Muscle layer of colon (tissue), 2 donors: Measurements from ENCODE around the gene UBE2B.

ENCODE experiments used
- H3K27ac ChIP-seq: one replicate; pipeline ENCODE4 v1.7.0; 2013; ENCODE audit warnings: low read depth, mild to moderate bottlenecking, low read length, moderate library complexity
- H3K27me3 ChIP-seq, 2 donors: one replicate each; pipeline ENCODE4 v1.7.0; 2013; ENCODE audit warnings: low read length in 2 of 2, mild to moderate bottlenecking in 2 of 2; ENCODE audit not compliant: insufficient read depth in 2 of 2, control insufficient read depth in 1 of 2
- H3K36me3 ChIP-seq: one replicate; pipeline ENCODE4 v1.7.0; 2013; ENCODE audit warnings: mild to moderate bottlenecking, low read length; ENCODE audit not compliant: insufficient read depth
- H3K4me1 ChIP-seq: one replicate; pipeline ENCODE4 v1.7.0; 2013; ENCODE audit warnings: mild to moderate bottlenecking, low read length; ENCODE audit not compliant: insufficient read depth
- H3K4me3 ChIP-seq, 2 donors: one replicate each; pipeline ENCODE4 v1.7.0; 2013; ENCODE audit warnings: low read length in 2 of 2, low read depth in 1 of 2, mild to moderate bottlenecking in 1 of 2, moderate library complexity in 1 of 2
- H3K9ac ChIP-seq: one replicate; pipeline ENCODE4 v1.7.0; 2013; ENCODE audit warnings: low read length
- H3K9me3 ChIP-seq: one replicate; pipeline ENCODE4 v1.7.0; 2013; ENCODE audit warnings: mild to moderate bottlenecking, low read length
- donor health status: abdominal sarcoma.
- donor health status: Adenocarcinoma of cecum.

UBE2B gene

GRCh38 chr5:134423376-134423775 lies 52.0 kb downstream of the UBE2B start:
- Histone ChIP-seq H3K9me3 (peaks cover 4% of the 10 kb centered on the region), H3K27ac (no peak overlapping the region), H3K27me3 (no peaks in the 10 kb centered on the region), H3K9ac (no peak overlapping the region), H3K36me3 (no peaks in the 10 kb centered on the region), H3K4me3 (no peak overlapping the region), H3K4me1 (no peaks in the 10 kb centered on the region)

DNA sequence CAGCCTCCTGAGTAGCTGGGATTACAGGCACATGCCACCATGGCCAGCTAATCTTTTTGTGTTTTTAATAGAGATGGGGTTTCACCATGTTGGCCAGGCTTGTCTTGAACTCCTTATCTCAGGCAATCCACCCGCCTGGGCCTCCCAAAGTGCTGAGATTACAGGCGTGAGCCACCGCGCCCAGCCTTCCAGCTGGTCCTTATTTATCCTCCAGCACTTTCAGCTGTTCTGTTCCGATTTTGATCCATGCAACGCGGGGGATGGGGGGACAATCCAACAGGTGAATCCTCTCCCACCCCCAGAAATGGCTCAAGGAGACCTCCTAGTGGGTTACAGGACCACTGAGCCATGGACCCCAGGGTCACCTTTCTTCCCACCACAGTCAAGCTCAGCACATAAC lies 55.0 kb downstream of the UBE2B start:
- Histone ChIP-seq H3K27ac (no peak overlapping the region), H3K27me3 (peaks cover 0 to 5% of the 10 kb centered on the region in 2 donors), H3K4me3 (no peak overlapping the region), H3K36me3 (no peaks in the 10 kb centered on the region), H3K4me1 (no peaks in the 10 kb centered on the region), H3K9ac (no peak overlapping the region), H3K9me3 (no peaks in the 10 kb centered on the region)

GRCh38 chr5:134427540-134428041 lies 56.2 kb downstream of the UBE2B start:
- H3K27me3 ChIP-seq, result peaks cover 0 to 5% of the 10 kb centered on the region in 2 donors
- H3K36me3 ChIP-seq, result no peaks in the 10 kb centered on the region
- H3K27ac ChIP-seq, result no peak overlapping the region
- no peak overlapping the region for H3K9ac ChIP-seq
- no peaks in the 10 kb centered on the region for H3K4me1 ChIP-seq
- no peak overlapping the region for H3K4me3 ChIP-seq
- no peaks in the 10 kb centered on the region for H3K9me3 ChIP-seq

DNA sequence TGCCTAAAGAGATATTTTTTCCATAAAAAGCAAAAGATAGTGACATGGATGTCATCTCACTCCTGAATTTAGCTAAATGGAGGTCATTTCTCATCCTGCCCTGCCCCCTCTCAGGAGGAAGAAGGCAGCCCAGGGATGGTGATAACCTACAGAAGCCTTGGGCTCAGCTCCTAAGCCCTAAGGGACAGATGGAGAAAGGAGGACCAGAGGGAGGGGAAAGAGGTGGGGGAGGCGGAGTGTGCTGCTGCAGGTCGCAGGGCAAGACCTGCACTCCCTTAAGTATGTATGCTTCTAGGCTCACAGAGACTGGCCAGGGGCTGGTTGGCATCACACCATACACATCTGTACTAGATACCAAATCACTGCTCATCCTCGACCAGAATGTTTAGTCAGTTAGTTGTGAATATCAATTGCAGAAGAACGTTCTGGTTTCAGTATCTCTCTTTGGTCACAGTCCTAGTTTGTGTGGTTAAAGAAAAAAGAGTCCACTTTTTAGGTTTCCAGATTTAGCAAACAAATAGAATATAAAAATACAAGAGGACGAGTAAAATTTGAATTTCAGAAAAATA lies 58.7 kb downstream of the UBE2B start:
- Histone ChIP-seq H3K36me3 (no peaks in the 10 kb centered on the region), H3K4me3 (no peak overlapping the region)

GRCh38 chr5:134432174-134432573 lies 60.8 kb downstream of the UBE2B start:
- H3K4me1 ChIP-seq, result peaks cover 11% of the 10 kb centered on the region
- peaks cover 0 to 5% of the 10 kb centered on the region in 2 donors for H3K27me3 ChIP-seq
- H3K36me3 ChIP-seq, result no peaks in the 10 kb centered on the region
- no peak overlapping the region for H3K27ac ChIP-seq
- H3K9me3 ChIP-seq, result no peaks in the 10 kb centered on the region
- H3K9ac ChIP-seq, result no peak overlapping the region
- no peak overlapping the region for H3K4me3 ChIP-seq

More for the DNA sequence above, 58.7 kb downstream of the UBE2B start:
- no peak overlapping the region for H3K9ac ChIP-seq
- peaks cover 0 to 5% of the 10 kb centered on the region in 2 donors for H3K27me3 ChIP-seq
- no peaks in the 10 kb centered on the region for H3K4me1 ChIP-seq
- H3K27ac ChIP-seq, result no peak overlapping the region
- H3K9me3 ChIP-seq, result no peaks in the 10 kb centered on the region

DNA sequence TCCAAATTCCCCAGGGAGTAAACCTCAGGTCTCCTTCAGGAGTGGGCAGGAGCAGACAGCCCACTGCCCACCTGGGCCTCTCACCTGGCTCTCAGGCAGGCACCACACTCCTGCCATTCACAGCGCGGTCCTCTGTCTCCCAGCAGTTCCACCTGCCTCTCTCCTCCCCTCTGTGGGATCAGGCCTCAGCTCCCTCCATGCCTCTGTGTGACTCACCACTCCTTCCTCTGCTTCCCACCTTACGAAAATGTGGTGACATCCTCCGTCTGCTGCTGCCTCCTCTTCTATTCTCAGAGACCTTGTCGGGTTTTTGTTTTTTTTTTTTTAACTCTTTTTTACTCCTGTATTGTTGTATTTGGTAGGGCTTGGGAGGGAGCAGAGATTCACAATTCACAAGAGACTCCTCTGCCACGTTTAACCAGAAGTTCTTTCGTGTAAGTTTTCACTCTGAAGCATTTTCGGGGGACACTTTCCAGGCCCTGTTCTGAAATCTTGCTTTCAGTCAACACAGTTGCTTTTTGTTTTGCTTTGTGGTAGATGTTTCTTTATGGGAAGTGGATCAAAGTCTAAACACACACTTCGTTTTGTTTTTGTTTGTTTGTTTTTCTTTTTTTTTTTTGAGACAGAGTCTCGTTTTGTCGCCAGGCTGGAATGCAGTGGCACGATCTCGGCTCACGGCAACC lies 61.4 kb downstream of the UBE2B start:
- Histone ChIP-seq H3K36me3 (no peaks in the 10 kb centered on the region), H3K9me3 (no peaks in the 10 kb centered on the region), H3K4me1 (peaks cover 16% of the 10 kb centered on the region), H3K27ac (no peak overlapping the region), H3K4me3 (no peak overlapping the region), H3K9ac (no peak overlapping the region), H3K27me3 (peaks cover 0 to 5% of the 10 kb centered on the region in 2 donors)

DNA sequence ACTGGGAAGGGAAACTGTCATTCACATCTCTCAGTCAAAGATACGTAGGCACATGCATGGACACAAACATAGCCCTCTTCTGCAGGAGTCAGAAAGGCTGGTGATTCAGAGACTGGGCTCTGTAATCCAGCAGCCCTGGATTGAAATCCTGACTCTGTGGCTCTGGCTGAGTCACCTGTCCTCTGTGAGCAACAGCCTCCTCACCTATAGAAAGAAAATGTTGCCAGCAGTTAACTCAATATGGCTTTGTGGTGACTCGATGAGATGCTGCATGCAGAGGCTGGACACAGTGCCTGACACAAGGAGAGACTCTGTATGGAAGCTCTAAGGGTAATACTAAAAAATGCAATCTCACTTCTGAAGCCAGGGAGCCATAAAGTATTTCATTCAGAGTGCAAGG lies 64.2 kb downstream of the UBE2B start:
- Histone ChIP-seq H3K9ac (no peak overlapping the region), H3K27me3 (no peaks in the 10 kb centered on the region), H3K27ac (no peak overlapping the region), H3K4me1 (peaks cover 33% of the 10 kb centered on the region), H3K4me3 (no peak overlapping the region), H3K9me3 (no peaks in the 10 kb centered on the region), H3K36me3 (no peaks in the 10 kb centered on the region)

DNA sequence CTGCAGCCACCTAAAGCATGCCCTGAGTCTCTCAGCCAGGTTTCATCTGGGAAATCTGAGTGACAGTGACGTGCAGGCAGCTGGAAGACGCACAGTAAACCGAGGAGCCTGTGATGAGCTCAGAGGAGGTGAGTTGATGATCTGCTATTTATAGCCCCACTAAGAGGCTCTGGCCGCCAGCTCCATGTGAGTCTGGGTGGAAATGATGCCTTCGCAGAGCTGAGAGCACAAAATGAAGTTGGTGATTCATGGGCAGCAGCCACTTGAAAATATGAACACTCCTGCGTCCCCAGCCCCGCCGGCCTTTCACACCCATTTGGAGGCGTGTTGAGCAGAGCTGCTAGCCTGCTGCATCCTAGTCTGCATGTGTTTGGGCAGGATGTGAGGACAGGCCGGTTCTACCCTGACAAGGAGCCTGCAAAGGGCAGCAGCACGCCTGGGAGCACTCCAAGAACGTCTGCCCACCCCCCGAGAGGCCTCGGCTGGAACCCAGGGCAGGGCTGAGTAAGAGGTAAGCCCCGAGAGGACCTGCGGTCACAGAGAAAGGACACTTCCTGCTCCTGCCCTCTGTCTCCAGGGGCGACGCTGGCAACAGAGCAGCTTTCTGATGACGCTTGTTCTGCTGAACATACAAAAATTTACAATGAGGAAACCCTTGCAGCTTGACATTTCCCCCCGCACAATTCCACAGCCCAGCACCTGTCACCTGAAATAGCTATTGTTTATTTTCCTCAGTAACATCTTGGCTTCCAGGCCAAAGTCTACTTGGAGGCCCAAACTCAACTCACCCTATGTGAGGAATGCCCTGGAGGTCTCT lies 65.4 kb downstream of the UBE2B start:
- peaks cover 33% of the 10 kb centered on the region for H3K4me1 ChIP-seq
- H3K36me3 ChIP-seq, result no peaks in the 10 kb centered on the region
- no peak overlapping the region for H3K9ac ChIP-seq
- peak overlapping the region; percentile 16 for H3K27ac ChIP-seq
- no peak overlapping the region for H3K4me3 ChIP-seq
- H3K9me3 ChIP-seq, result no peaks in the 10 kb centered on the region
- H3K27me3 ChIP-seq, result no peaks in the 10 kb centered on the region

- no peaks in the 10 kb centered on the region for H3K9me3 ChIP-seq
- H3K9ac ChIP-seq, result no peak overlapping the region
- no peaks in the 10 kb centered on the region for H3K36me3 ChIP-seq
- H3K4me3 ChIP-seq, result no peak overlapping the region
- no peak overlapping the region for H3K27ac ChIP-seq
- H3K4me1 ChIP-seq, result peaks cover 33% of the 10 kb centered on the region
- H3K27me3 ChIP-seq, result no peaks in the 10 kb centered on the region
Observed at GRCh38 chr5:134437340-134437846, 66.0 kb downstream of the UBE2B start.

GRCh38 chr5:134437847-134438581 lies 66.6 kb downstream of the UBE2B start:
- no peaks in the 10 kb centered on the region for H3K27me3 ChIP-seq
- no peaks in the 10 kb centered on the region for H3K9me3 ChIP-seq
- H3K4me1 ChIP-seq, result peaks cover 33% of the 10 kb centered on the region
- no peak overlapping the region for H3K4me3 ChIP-seq
- no peak overlapping the region for H3K9ac ChIP-seq
- no peak overlapping the region for H3K27ac ChIP-seq
- H3K36me3 ChIP-seq, result no peaks in the 10 kb centered on the region

DNA sequence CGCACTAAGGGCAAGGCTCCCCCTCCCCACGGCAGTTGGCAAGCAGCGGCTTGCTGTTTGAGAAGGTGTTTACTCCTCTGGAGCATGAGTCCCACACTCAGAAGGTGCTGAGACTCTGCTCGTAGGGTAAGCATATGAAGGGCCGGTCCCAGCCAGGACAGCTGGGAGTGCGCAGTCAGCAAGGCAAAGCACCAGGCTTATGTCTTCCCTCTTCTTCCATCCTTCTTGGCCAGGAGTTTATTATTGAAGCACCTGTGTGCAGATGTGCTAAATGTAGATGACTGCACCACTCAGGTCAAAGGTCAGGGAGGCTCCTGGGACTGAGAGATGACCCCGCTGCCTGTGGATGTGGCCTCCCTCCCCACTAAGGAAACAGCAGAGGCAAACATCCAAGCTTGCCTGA lies 67.4 kb downstream of the UBE2B start:
- H3K4me3 ChIP-seq, result no peak overlapping the region

More for the DNA sequence above, 67.4 kb downstream of the UBE2B start:
- Histone ChIP-seq H3K27ac (no peak overlapping the region), H3K9ac (no peak overlapping the region), H3K4me1 (peaks cover 33% of the 10 kb centered on the region), H3K9me3 (no peaks in the 10 kb centered on the region), H3K27me3 (no peaks in the 10 kb centered on the region), H3K36me3 (no peaks in the 10 kb centered on the region)
